ENCODE measurements around the gene AP3B1. TPM values are rescaled to one million over a fixed set of nuclear protein-coding genes. Genes with fewer than 3 reads are reported as not detected.

Gene AP3B1
- total and polyA plus RNA-seq, 2 donors (not counting 1 experiment from before 2014, with no cell fraction given): 50.5 to 66.9 TPM

- Histone ChIP-seq H3K9me3 (ENCODE audit: control insufficient read depth, insufficient read depth, low read depth, low read length) (no peaks in the 10 kb centered on the region), H3K4me3 (replicated peaks in 1 of 4; ENCODE audit: control extremely low read depth in 1 of 4, insufficient read depth in 1 of 4, low read depth in 3 of 4, low read length in 4 of 4) (no peak overlapping the region), H3K36me3 (ENCODE audit: control insufficient read depth, insufficient read depth, low read length) (no peaks in the 10 kb centered on the region), H2AFZ (ENCODE audit: low read length) (no peak overlapping the region), H3K4me1 (ENCODE audit: control insufficient read depth, extremely low read depth, insufficient read depth, low read length) (peaks cover 2% of the 10 kb centered on the region), H3K9ac (ENCODE audit: insufficient read depth, low read length) (no peak overlapping the region), H3K4me2 (ENCODE audit: extremely low read depth, insufficient read depth, low read length) (no peak overlapping the region), H3K27ac (ENCODE audit: insufficient read depth, low read length) (no peak overlapping the region), H3K27me3 (ENCODE audit: control insufficient read depth, insufficient read depth, low read length) (no peaks in the 10 kb centered on the region), H3K79me2 (ENCODE audit: control insufficient read depth, insufficient read depth, low read length) (no peaks in the 10 kb centered on the region), H4K20me1 (ENCODE audit: control insufficient read depth, extremely low read depth, insufficient read depth, low read length) (no peaks in the 10 kb centered on the region)
- TF ChIP-seq, protein P1, sequence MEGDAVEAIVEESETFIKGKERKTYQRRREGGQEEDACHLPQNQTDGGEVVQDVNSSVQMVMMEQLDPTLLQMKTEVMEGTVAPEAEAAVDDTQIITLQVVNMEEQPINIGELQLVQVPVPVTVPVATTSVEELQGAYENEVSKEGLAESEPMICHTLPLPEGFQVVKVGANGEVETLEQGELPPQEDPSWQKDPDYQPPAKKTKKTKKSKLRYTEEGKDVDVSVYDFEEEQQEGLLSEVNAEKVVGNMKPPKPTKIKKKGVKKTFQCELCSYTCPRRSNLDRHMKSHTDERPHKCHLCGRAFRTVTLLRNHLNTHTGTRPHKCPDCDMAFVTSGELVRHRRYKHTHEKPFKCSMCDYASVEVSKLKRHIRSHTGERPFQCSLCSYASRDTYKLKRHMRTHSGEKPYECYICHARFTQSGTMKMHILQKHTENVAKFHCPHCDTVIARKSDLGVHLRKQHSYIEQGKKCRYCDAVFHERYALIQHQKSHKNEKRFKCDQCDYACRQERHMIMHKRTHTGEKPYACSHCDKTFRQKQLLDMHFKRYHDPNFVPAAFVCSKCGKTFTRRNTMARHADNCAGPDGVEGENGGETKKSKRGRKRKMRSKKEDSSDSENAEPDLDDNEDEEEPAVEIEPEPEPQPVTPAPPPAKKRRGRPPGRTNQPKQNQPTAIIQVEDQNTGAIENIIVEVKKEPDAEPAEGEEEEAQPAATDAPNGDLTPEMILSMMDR (conservative IDR thresholded peaks at IDR 0.05 in 1 of 2, IDR thresholded peaks at IDR 0.05 in 1 of 2; ENCODE audit: low read depth in 1 of 2, low read length in 2 of 2): no peak
- no peak for TF ChIP-seq EZH2 (IDR thresholded peaks at IDR 0.05; ENCODE audit: low read length, missing control alignments)
- no peak for DNase-seq (ENCODE audit: low read depth in 2 of 2)
These were observed 291.0 kb downstream of the AP3B1 start for GRCh38 chr5:78003450-78003849.

DNA sequence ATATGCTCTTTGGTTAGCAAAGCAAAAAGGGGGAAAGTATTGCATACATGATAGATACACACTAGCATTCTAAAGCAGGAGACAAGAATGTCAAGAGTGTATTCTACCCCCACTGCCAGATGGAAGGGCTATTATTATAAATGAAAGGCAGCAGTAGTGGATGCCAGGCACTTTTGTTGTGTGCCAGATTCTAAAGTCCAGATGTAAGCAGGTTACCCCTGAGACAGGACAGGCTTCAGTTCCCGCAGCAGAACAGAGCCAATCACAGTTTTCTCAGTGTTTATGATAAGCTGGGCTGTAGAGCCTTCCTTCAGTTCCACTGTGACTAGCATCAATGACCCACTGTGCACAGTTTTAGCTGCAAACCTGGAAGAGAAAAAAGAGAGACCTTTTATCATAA, 291.8 kb downstream of the AP3B1 start:
- H2AFZ ChIP-seq (ENCODE audit: low read length): no peak overlapping the region
- H3K4me1 ChIP-seq (ENCODE audit: control insufficient read depth, extremely low read depth, insufficient read depth, low read length): peaks cover 2% of the 10 kb centered on the region
- H3K79me2 ChIP-seq (ENCODE audit: control insufficient read depth, insufficient read depth, low read length): no peaks in the 10 kb centered on the region
- H4K20me1 ChIP-seq (ENCODE audit: control insufficient read depth, extremely low read depth, insufficient read depth, low read length): no peaks in the 10 kb centered on the region
- no peaks in the 10 kb centered on the region for H3K9me3 ChIP-seq (ENCODE audit: control insufficient read depth, insufficient read depth, low read depth, low read length)
- H3K27me3 ChIP-seq (ENCODE audit: control insufficient read depth, insufficient read depth, low read length): no peaks in the 10 kb centered on the region
- no peaks in the 10 kb centered on the region for H3K36me3 ChIP-seq (ENCODE audit: control insufficient read depth, insufficient read depth, low read length)
- no peak overlapping the region for H3K4me2 ChIP-seq (ENCODE audit: extremely low read depth, insufficient read depth, low read length)
- DNase-seq (ENCODE audit: low read depth in 2 of 2): no peak
- H3K9ac ChIP-seq (ENCODE audit: insufficient read depth, low read length): no peak overlapping the region
- TF ChIP-seq, protein P1 (conservative IDR thresholded peaks at IDR 0.05 in 1 of 2, IDR thresholded peaks at IDR 0.05 in 1 of 2; ENCODE audit: low read depth in 1 of 2, low read length in 2 of 2): no peak
- TF ChIP-seq EZH2 (IDR thresholded peaks at IDR 0.05; ENCODE audit: low read length, missing control alignments): no peak
- H3K27ac ChIP-seq (ENCODE audit: insufficient read depth, low read length): no peak overlapping the region
- H3K4me3 ChIP-seq (replicated peaks in 1 of 4; ENCODE audit: control extremely low read depth in 1 of 4, insufficient read depth in 1 of 4, low read depth in 3 of 4, low read length in 4 of 4): no peak overlapping the region

GRCh38 chr5:78001197-78001596, 293.3 kb downstream of the AP3B1 start:
- Histone ChIP-seq H3K79me2 (ENCODE audit: control insufficient read depth, insufficient read depth, low read length) (no peaks in the 10 kb centered on the region), H3K9me3 (ENCODE audit: control insufficient read depth, insufficient read depth, low read depth, low read length) (no peaks in the 10 kb centered on the region), H3K4me1 (ENCODE audit: control insufficient read depth, extremely low read depth, insufficient read depth, low read length) (peaks cover 2% of the 10 kb centered on the region), H3K36me3 (ENCODE audit: control insufficient read depth, insufficient read depth, low read length) (no peaks in the 10 kb centered on the region), H3K4me2 (ENCODE audit: extremely low read depth, insufficient read depth, low read length) (no peak overlapping the region), H3K27ac (ENCODE audit: insufficient read depth, low read length) (no peak overlapping the region), H2AFZ (ENCODE audit: low read length) (no peak overlapping the region), H3K4me3 (replicated peaks in 1 of 4; ENCODE audit: control extremely low read depth in 1 of 4, insufficient read depth in 1 of 4, low read depth in 3 of 4, low read length in 4 of 4) (no peak overlapping the region), H3K27me3 (ENCODE audit: control insufficient read depth, insufficient read depth, low read length) (no peaks in the 10 kb centered on the region), H3K9ac (ENCODE audit: insufficient read depth, low read length) (no peak overlapping the region), H4K20me1 (ENCODE audit: control insufficient read depth, extremely low read depth, insufficient read depth, low read length) (no peaks in the 10 kb centered on the region)
- TF ChIP-seq, protein P1 (conservative IDR thresholded peaks at IDR 0.05 in 1 of 2, IDR thresholded peaks at IDR 0.05 in 1 of 2; ENCODE audit: low read depth in 1 of 2, low read length in 2 of 2): no peak
- TF ChIP-seq EZH2 (IDR thresholded peaks at IDR 0.05; ENCODE audit: low read length, missing control alignments): no peak
- no peak for DNase-seq (ENCODE audit: low read depth in 2 of 2)

Data from fibroblast of lung (primary cell).